GM18868 (cell line): ENCODE data around the gene MYDGF.

Experiments
- ATAC-seq: cut with Tn5 transposase; IDR thresholded peaks from one replicate; pipeline ENCODE4 v1.9.1; 2021; ENCODE audit warnings: mild to moderate bottlenecking, moderate library complexity; ENCODE audit not compliant: unreplicated experiment

Gene MYDGF

GRCh38 chr19:4647676-4648644 lies 22.2 kb downstream of the MYDGF start:
- no peak for ATAC-seq

- no peak for ATAC-seq
Measured at GRCh38 chr19:4645718-4646117, 24.4 kb downstream of the MYDGF start.

- ATAC-seq: no peak
Measured at GRCh38 chr19:4642625-4643024, 27.5 kb downstream of the MYDGF start.

- no peak for ATAC-seq
Measured at GRCh38 chr19:4641132-4641531, 29.0 kb downstream of the MYDGF start.

GRCh38 chr19:4640247-4641000 lies 29.7 kb downstream of the MYDGF start:
- ATAC-seq: no peak

- ATAC-seq: no peak
Measured at GRCh38 chr19:4639531-4640246, 30.5 kb downstream of the MYDGF start.

GRCh38 chr19:4638828-4639530 lies 31.2 kb downstream of the MYDGF start, which contains the start of gene TNFAIP8L1:
Gene TNFAIP8L1, plus strand, starts transcription at chr19:4639516. Its CDS starts 12,354 bp downstream, at chr19:4651870.
- ATAC-seq: peak; percentile 80

GRCh38 chr19:4638317-4638716 lies 31.8 kb downstream of the MYDGF start:
- no peak for ATAC-seq

GRCh38 chr19:4636761-4637160 lies 33.4 kb downstream of the MYDGF start:
- ATAC-seq: no peak

GRCh38 chr19:4636151-4636717 lies 33.9 kb downstream of the MYDGF start:
- no peak for ATAC-seq

- no peak for ATAC-seq
Measured at GRCh38 chr19:4635754-4636116, 34.4 kb downstream of the MYDGF start.

- no peak for ATAC-seq
Measured at GRCh38 chr19:4633140-4633967, 36.8 kb downstream of the MYDGF start.

GRCh38 chr19:4624733-4625362 lies 45.3 kb downstream of the MYDGF start:
- ATAC-seq: no peak

- no peak for ATAC-seq
Measured at GRCh38 chr19:4624301-4624700, 45.8 kb downstream of the MYDGF start.

- no peak for ATAC-seq
Measured at GRCh38 chr19:4622695-4623421, 47.3 kb downstream of the MYDGF start.

- no peak for ATAC-seq
Measured at GRCh38 chr19:4620675-4621074, 49.5 kb downstream of the MYDGF start.

- no peak for ATAC-seq
Measured at GRCh38 chr19:4619668-4620294, 50.4 kb downstream of the MYDGF start.

GRCh38 chr19:4618019-4618418 lies 52.1 kb downstream of the MYDGF start:
- ATAC-seq: no peak
